HepG2 (cell line): Measurements from ENCODE around the gene TSHZ2. TPM values are rescaled to one million over a fixed set of nuclear protein-coding genes. Genes with fewer than 3 reads are reported as not detected.

ENCODE experiments used
- DMAP1 ChIP-seq: IDR thresholded peaks from 2 replicates; pipeline ENCODE4 v1.6.1; 2016
- GTF3A ChIP-seq: sonication (generic); formaldehyde crosslinking; conservative IDR thresholded peaks from 2 replicates; pipeline ENCODE4 v1.4.0; 2020; ENCODE audit warnings: mild to moderate bottlenecking, missing genetic modification reagents
- HNF1B ChIP-seq: sonication (generic); formaldehyde crosslinking; IDR thresholded peaks from 2 replicates; pipeline ENCODE4 v1.5.1; 2020; ENCODE audit warnings: mild to moderate bottlenecking, moderate library complexity, missing genetic modification reagents
- KMT2B ChIP-seq: IDR thresholded peaks from 2 replicates; pipeline ENCODE4 v1.6.1; 2016; ENCODE audit warnings: missing genetic modification reagents, missing compliant biosample characterization
- NKX3-1 ChIP-seq: sonication (generic); formaldehyde crosslinking; IDR thresholded peaks from 2 replicates; pipeline ENCODE4 v1.5.0; 2020; ENCODE audit warnings: missing genetic modification reagents
- PATZ1 ChIP-seq: sonication (generic); formaldehyde crosslinking; IDR thresholded peaks from 2 replicates; pipeline ENCODE4 v1.4.0; 2020; ENCODE audit warnings: missing genetic modification reagents
- REXO4 ChIP-seq: sonication (generic); formaldehyde crosslinking; IDR thresholded peaks from 2 replicates; pipeline ENCODE4 v1.8.0; 2022; ENCODE audit warnings: missing genetic modification reagents, mild to moderate bottlenecking, borderline replicate concordance
- RORA ChIP-seq: sonication (generic); formaldehyde crosslinking; IDR thresholded peaks from 2 replicates; pipeline ENCODE4 v1.5.0; 2020; ENCODE audit warnings: mild to moderate bottlenecking, missing genetic modification reagents, moderate library complexity
- SIX4 ChIP-seq: sonication (generic); formaldehyde crosslinking; IDR thresholded peaks from 2 replicates; pipeline ENCODE4 v1.4.0; 2020; ENCODE audit warnings: missing genetic modification reagents
- SMARCC2 ChIP-seq: fragments of 450-650 bp; IDR thresholded peaks from 2 replicates; pipeline ENCODE4 v1.6.1; 2017; ENCODE audit warnings: antibody characterized with exemption, mild to moderate bottlenecking
- SP4 ChIP-seq: sonication (generic); formaldehyde crosslinking; IDR thresholded peaks from 2 replicates; pipeline ENCODE4 v1.8.1; 2023; ENCODE audit warnings: mild to moderate bottlenecking, missing genetic modification reagents
- SRF ChIP-seq: IDR thresholded peaks from 2 replicates; pipeline ENCODE4 v1.6.1; 2011; ENCODE audit warnings: mild to moderate bottlenecking, low read depth, low read length, moderate library complexity
- STAT5B ChIP-seq: sonication (generic); formaldehyde crosslinking; IDR thresholded peaks from 2 replicates; pipeline ENCODE4 v1.4.0; 2020; ENCODE audit warnings: missing genetic modification reagents
- THAP8 ChIP-seq: sonication (generic); formaldehyde crosslinking; IDR thresholded peaks from 2 replicates; pipeline ENCODE4 v1.5.1; 2020; ENCODE audit warnings: missing genetic modification reagents, mild to moderate bottlenecking, borderline replicate concordance
- ZBTB7B ChIP-seq: sonication (generic); formaldehyde crosslinking; IDR thresholded peaks from 2 replicates; pipeline ENCODE4 v1.4.0; 2020; ENCODE audit warnings: missing genetic modification reagents
- ZEB1 ChIP-seq: IDR thresholded peaks from 2 replicates; pipeline ENCODE4 v1.6.1; 2012; ENCODE audit warnings: mild to moderate bottlenecking, low read depth, inconsistent platforms; ENCODE audit not compliant: insufficient replicate concordance
- ZNF143 ChIP-seq: sonication (generic); formaldehyde crosslinking; IDR thresholded peaks from 2 replicates; pipeline ENCODE4 v1.4.0; 2020; ENCODE audit warnings: missing genetic modification reagents
- ZSCAN31 ChIP-seq: sonication (generic); formaldehyde crosslinking; IDR thresholded peaks from 2 replicates; pipeline ENCODE4 v1.5.0; 2020; ENCODE audit warnings: low read depth, mild to moderate bottlenecking, missing genetic modification reagents
- polyA plus RNA-seq, 8 experiments: library from polyadenylated mRNA; depleted of rRNA in 3 of 8; stranded (reverse) in 7 of 8; unstranded in 1 of 8; fragments of >200 nt; fragmentation: Illumina TruSeq in 4 of 8; extraction: Trizol in 4 of 8; gene quantifications; 2 replicates each; pipeline versions ENCODE4 v1.2.1 to v1.2.3, GENCODE V29; 2011 to 2016; ENCODE audit warnings: low read depth in 4 of 8, missing spikeins in 1 of 8, mixed read lengths in 1 of 8; ENCODE audit not compliant: insufficient read depth in 1 of 8
- total RNA-seq, 5 experiments: library from RNA; depleted of rRNA; stranded (reverse); fragments of >200 nt; fragmentation: Illumina TruSeq; extraction: Trizol; gene quantifications; 2 replicates each; pipeline ENCODE4 v1.2.3, GENCODE V29; 2016; ENCODE audit warnings: low read depth in 1 of 5
- TF ChIP-seq, protein P1 (sequence below): sonication (generic); formaldehyde crosslinking; IDR thresholded peaks from 2 replicates; pipeline ENCODE4 v1.4.0; 2020; ENCODE audit warnings: missing genetic modification reagents
- TF ChIP-seq, protein P2 (sequence below): IDR thresholded peaks from 2 replicates; pipeline ENCODE4 v1.6.1; 2016; ENCODE audit warnings: missing compliant biosample characterization, missing genetic modification reagents, borderline replicate concordance
- TF ChIP-seq, protein P3 (sequence below): IDR thresholded peaks from 2 replicates; pipeline ENCODE4 v1.6.1; 2016

Gene TSHZ2
- total and polyA plus RNA-seq, 2 of the 13 experiments (the other 11 are each of a cell fraction or from before 2014, with no cell fraction given): 0.01 TPM; not detected in 1

DNA sequence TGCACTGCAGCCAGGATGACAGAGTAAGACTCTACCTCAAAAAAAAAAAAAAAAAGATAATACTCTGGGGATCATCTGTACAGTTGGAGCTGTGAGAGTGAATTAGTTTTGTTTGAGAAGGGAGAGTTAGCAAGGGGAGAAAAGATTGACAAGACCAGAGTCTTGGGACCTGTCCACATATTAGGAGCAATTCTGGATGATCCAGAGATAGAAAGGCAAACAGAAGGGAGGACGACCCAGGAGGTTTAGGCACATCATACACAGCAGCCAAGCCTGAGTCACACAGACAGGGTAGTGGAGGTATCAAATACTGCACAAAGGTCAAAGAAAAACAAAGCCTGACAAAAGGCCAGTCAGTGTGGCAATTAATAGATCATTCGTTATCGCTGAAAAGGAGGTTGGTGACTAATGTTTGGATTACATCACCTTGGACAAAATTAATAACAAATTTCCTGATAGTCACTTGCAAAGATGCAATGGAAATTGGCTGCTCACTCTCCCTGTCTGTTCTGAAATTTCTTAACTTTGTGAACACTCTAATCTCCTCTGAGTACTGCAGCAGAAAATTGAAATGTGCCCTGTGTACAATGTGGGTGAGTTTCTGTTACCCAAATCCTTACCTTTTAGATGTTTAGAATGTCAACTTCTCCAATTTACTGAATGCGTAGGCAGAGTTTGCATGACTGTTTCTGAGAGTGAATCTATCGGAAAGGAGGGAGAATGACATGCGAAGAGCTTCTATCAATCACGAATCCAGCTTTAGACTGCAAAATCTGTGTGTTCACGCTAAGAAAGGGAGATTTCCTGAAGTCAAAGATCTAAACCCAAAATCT is 105.4 kb downstream of the TSHZ2 start (continued):
- TF ChIP-seq, protein P1, sequence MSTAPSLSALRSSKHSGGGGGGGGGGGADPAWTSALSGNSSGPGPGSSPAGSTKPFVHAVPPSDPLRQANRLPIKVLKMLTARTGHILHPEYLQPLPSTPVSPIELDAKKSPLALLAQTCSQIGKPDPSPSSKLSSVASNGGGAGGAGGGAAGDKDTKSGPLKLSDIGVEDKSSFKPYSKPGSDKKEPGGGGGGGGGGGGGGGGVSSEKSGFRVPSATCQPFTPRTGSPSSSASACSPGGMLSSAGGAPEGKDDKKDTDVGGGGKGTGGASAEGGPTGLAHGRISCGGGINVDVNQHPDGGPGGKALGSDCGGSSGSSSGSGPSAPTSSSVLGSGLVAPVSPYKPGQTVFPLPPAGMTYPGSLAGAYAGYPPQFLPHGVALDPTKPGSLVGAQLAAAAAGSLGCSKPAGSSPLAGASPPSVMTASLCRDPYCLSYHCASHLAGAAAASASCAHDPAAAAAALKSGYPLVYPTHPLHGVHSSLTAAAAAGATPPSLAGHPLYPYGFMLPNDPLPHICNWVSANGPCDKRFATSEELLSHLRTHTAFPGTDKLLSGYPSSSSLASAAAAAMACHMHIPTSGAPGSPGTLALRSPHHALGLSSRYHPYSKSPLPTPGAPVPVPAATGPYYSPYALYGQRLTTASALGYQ (CRISPR knock-in tag): peak; percentile 74
- TF ChIP-seq HNF1B (peak; percentile 59; the same call in 1 of the 2 replicates), GTF3A (no peak), ZSCAN31 (CRISPR knock-in tag) (no peak), SMARCC2 (no peak), STAT5B (CRISPR knock-in tag) (no peak), DMAP1 (CRISPR knock-in tag) (no peak; the same call in 1 of the 2 replicates), REXO4 (CRISPR knock-in tag) (no peak), ZNF143 (no peak), SIX4 (CRISPR knock-in tag) (peak; percentile 43; the same call in 1 of the 2 replicates), SP4 (CRISPR knock-in tag) (no peak), ZBTB7B (no peak; the same call in 1 of the 2 replicates), SRF (no peak), KMT2B (CRISPR knock-in tag) (0 out of 2 replicates have a peak, but pooled peaks have one; percentile 28), RORA (CRISPR knock-in tag) (no peak), THAP8 (CRISPR knock-in tag) (no peak), NKX3-1 (CRISPR knock-in tag) (no peak), PATZ1 (0 out of 2 replicates have a peak, but pooled peaks have one; percentile 16), ZEB1 (no peak)
- TF ChIP-seq, protein P2, sequence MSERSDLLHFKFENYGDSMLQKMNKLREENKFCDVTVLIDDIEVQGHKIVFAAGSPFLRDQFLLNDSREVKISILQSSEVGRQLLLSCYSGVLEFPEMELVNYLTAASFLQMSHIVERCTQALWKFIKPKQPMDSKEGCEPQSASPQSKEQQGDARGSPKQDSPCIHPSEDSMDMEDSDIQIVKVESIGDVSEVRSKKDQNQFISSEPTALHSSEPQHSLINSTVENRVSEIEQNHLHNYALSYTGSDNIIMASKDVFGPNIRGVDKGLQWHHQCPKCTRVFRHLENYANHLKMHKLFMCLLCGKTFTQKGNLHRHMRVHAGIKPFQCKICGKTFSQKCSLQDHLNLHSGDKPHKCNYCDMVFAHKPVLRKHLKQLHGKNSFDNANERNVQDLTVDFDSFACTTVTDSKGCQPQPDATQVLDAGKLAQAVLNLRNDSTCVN: peak; percentile 96
- TF ChIP-seq, protein P3, sequence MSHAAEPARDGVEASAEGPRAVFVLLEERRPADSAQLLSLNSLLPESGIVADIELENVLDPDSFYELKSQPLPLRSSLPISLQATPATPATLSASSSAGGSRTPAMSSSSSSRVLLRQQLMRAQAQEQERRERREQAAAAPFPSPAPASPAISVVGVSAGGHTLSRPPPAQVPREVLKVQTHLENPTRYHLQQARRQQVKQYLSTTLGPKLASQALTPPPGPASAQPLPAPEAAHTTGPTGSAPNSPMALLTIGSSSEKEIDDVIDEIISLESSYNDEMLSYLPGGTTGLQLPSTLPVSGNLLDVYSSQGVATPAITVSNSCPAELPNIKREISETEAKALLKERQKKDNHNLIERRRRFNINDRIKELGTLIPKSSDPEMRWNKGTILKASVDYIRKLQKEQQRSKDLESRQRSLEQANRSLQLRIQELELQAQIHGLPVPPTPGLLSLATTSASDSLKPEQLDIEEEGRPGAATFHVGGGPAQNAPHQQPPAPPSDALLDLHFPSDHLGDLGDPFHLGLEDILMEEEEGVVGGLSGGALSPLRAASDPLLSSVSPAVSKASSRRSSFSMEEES: no peak; the same call in 1 of the 2 replicates
